GM18907 (cell line): ENCODE data around the gene CPXM1.
"Not testable (repeated sequence)": the region's sequence is repeated elsewhere in the genome, so short reads cannot be mapped to it uniquely, and the experiment has no call there.

Source experiments
- ATAC-seq: cut with Tn5 transposase; IDR thresholded peaks from one replicate; pipeline ENCODE4 v1.9.1; 2021; ENCODE audit warnings: mild to moderate bottlenecking, moderate library complexity; ENCODE audit not compliant: unreplicated experiment

CPXM1 gene

DNA sequence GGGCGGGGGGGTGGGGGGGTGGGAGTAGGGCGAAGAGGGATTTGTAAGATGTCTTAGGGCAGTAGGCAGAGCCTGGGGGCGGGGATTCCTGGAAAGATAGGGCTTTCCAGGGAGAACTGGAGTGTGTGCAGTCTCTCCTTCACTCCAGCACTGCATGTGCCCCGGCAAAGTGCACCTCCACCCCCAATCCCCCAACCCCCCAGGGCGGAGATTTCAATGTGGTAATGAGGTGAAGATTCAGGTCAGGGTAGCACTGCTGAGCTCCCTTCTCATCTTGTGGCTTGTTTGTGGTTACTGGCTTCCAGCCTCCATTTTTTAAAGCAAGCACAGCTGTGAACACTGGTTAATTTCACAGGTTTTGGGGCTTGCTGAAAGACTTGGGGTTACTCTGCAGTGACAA lies 21.6 kb upstream of the CPXM1 start:
- no peak for ATAC-seq

- no peak for ATAC-seq
These were observed 20.8 kb upstream of the CPXM1 start for GRCh38 chr20:2820896-2821869.

GRCh38 chr20:2820084-2820895 lies 19.9 kb upstream of the CPXM1 start:
- no peak for ATAC-seq

DNA sequence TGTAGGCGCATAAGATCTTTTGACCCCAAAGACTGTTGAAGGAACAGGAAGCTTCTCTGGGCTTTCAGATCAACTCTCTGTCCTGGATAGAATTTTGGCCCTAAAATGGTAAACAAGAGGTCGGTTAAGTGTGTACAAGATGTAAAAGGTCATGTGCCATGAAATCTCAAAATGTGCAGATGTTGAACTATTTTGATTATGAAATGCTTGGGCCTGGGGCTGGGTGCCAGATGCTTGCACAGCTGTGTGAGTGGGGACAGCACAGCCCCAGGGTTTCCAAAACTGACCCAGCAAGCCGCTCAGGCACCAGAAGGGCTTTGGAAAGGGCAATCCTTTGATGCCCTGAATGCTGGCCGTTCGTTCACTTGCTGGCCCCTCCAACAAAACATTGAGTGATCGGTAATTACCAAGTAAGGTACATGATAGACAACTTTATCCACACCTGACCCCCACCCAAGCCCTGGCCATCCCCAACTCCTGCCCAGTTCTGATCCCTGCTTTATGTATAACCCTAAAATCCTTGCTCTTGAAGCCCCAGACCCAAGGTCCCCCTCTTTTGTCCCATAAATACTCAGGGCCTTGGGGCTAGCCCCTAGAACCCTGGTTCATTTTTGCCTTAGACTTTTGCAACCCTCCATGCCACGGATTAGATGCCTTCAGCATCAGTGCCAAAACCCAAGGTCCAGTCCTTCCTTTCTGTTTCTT lies 17.6 kb upstream of the CPXM1 start:
- ATAC-seq, result no peak

GRCh38 chr20:2817341-2817726 lies 16.9 kb upstream of the CPXM1 start:
- no peak for ATAC-seq

DNA sequence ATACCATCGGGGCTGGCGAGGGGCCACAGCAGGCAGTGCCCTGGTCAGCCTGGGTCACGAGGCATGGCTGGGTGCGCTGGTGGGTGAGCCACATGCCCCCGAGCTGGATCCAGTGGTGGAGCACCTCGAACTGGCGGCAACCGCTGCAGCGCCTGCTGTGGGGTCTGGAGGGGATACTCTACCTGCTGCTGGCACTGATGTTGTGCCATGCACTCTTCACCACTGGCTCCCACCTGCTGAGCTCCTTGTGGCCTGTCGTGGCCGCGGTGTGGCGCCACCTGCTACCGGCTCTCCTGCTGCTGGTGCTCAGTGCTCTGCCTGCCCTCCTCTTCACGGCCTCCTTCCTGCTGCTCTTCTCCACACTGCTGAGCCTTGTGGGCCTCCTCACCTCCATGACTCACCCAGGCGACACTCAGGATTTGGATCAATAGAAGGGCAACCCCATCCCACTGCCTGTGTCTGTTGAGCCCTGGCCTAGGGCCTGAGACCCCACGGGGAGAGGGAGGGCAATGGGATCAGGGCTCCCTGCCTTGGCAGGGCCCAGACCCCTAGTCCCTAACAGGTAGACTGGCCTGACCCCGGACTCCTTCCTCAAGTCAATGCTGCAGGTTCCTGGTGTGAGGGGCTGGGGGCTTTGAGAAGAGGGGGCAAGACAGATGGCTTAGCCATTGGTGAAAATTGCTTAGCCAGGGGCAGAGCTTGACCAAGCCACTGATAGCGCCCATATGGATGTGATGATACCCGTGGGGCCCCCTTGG lies 16.3 kb upstream of the CPXM1 start:
- ATAC-seq, result no peak

- ATAC-seq, result no peak
These were observed 15.7 kb upstream of the CPXM1 start, which contains the start of gene TMEM239 for GRCh38 chr20:2816030-2816582. Gene TMEM239, plus strand, starts transcription at chr20:2816364. Its CDS starts 191 bp downstream, at chr20:2816555.

- ATAC-seq, result no peak
These were observed 14.9 kb upstream of the CPXM1 start for GRCh38 chr20:2815242-2815900.

DNA sequence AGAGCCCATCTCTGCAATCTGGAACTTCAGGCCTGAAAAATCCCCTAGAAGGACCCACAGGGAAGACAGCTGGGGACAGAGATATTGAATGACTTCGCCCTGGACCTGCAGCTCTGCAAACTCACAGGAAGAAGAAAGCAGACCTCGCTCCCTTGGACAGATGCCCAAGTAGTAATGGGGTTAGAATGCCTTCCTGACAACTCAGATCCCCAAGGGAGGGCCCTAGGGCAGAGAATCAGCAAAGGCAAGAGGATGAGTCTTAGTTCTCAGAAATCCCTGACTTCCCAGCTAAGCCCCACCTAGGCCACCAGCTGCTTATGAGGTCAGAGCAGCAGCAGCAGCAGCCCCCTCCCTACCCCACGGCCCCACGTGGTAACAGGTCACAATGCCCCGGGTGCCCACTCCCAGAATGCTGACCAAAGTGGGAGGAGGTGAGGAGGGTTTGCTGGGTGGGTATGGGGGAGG lies 14.2 kb upstream of the CPXM1 start, which contains the start of gene C20orf141:
Gene C20orf141, plus strand, starts transcription at position 401 of the 465 bp plus-strand sequence. CDS start 198 bp downstream, outside the sequence.
- ATAC-seq, result no peak

DNA sequence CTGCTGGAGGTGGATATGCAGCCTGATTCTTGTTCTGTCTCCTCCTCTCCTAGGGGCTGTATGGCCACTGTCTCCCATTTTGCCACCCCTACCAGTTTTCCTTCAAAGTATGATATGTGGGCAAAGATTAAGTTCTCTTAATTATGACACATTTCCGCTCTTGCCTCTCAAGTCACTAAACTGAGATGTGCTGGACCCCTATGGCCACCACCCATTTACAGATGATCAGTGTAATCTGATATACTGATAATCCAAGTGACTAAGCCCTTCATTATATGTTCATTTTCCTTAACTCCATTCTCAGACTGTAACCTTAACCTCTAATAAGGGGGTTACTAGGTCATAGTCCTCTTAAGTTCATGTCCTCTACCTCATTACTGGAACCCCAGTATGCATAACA lies 13.6 kb upstream of the CPXM1 start:
- no peak for ATAC-seq

- no peak for ATAC-seq
These were observed 11.8 kb upstream of the CPXM1 start for GRCh38 chr20:2812189-2812588.

- ATAC-seq, result no peak
These were observed 9.3 kb upstream of the CPXM1 start for GRCh38 chr20:2809690-2810089.

DNA sequence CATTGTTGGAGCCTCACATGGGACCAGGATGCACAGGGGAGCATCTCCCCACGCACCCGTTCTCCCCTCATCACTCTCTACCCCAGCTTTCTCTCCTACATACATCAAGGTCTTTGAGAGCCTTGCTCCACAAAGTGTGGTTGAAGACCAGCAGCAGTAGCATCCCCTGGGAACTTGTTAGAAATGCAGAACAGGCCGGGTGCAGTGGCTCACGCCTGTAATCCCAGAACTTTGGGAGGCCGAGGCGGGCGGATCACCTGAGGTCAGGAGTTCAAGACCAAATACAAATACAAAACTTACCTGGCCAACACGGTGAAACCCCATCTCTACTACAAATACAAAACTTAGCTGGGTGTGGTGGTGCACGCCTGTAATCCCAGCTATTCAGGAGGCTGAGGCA lies 7.5 kb upstream of the CPXM1 start:
- not testable (repeated sequence) for ATAC-seq

- ATAC-seq, result no peak
These were observed 6.6 kb upstream of the CPXM1 start for GRCh38 chr20:2807019-2807418.

DNA sequence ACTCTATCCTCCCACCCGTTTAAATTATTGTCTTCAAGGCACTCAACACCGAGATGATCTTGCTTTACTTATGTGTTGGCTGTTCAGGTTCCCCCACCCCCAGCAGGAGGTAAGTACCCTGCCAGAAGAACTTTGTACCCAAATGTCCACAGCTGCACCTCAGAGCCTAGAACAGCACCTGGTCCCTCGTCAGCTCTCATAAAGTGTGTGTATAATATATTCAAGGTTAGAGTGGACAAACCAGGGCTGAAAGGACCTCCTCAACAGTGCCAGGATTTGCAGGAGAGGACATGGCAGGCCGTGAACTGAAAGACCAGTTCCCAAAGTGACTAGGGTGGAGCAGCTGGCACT lies 5.9 kb upstream of the CPXM1 start:
- no peak for ATAC-seq

DNA sequence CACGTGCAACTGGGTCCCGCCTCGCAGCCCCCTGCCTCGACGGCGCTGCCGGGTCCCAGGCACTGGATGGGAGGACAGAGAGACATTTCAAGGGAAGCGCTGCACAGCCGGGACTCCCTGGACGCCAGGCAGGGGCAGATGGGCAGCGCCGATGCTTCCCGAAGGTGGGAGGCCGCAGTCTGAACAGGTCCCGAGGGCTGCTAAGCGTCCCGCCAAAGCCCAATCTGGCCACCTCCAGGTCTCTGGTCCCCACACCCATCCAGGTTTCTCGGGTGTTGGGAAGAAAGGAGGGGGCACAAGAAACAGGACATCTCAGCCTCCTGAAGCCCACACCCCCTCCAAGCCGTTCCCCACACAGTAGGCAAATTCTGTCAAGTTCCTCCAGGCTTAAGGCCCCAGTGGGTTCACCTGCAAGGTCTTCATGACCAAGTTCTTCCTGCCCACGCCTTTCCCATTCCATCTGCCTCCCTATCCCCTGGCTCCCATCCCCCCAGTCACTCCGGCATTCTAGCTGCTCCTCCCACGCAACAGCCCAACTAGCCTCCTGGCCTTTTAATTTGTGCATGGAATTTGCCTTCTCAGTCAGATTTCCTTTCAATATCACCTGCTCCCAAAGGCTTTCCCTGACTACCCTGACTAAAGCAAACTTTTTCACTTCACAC lies 5.4 kb upstream of the CPXM1 start:
- ATAC-seq, result no peak

GRCh38 chr20:2804852-2805688 lies 4.6 kb upstream of the CPXM1 start:
- no peak for ATAC-seq
